H1 (cell line): ENCODE results near the gene SOCS3. TPM values are rescaled to one million over a fixed set of nuclear protein-coding genes. Genes with fewer than 3 reads are reported as not detected.

Experiments
- CBX5 ChIP-seq: fragments of 300-800, 300-1000 bp; sonication (generic); IDR thresholded peaks from 2 replicates; pipeline ENCODE4 v1.7.1; 2016; ENCODE audit warnings: antibody characterized with exemption, low read length, low read depth
- RFX5 ChIP-seq: IDR thresholded peaks from 2 replicates; pipeline ENCODE4 v1.6.1; 2011; ENCODE audit warnings: low read depth, low read length, improper control_type of control experiment, borderline replicate concordance
- RNF2 ChIP-seq: fragments of 200-900, 300-1000 bp; sonication (generic); IDR thresholded peaks from 2 replicates; pipeline ENCODE4 v1.7.1; 2016; ENCODE audit warnings: borderline replicate concordance, low read depth, mild to moderate bottlenecking, antibody characterized with exemption, low read length; ENCODE audit not compliant: poor library complexity, severe bottlenecking; ENCODE audit errors: missing control alignments
- RXRA ChIP-seq: IDR thresholded peaks from 2 replicates; pipeline ENCODE4 v1.6.1; 2011; ENCODE audit warnings: low read depth, mild to moderate bottlenecking, low read length, moderate library complexity; ENCODE audit not compliant: insufficient read depth
- SP2 ChIP-seq: IDR thresholded peaks from 2 replicates; pipeline ENCODE4 v1.6.1; 2012; ENCODE audit warnings: mild to moderate bottlenecking, low read length, inconsistent platforms
- TEAD4 ChIP-seq: IDR thresholded peaks from 2 replicates; pipeline ENCODE4 v1.6.1; 2012; ENCODE audit warnings: low read depth, low read length, inconsistent platforms, mixed read lengths
- polyA plus RNA-seq, 7 experiments: library from polyadenylated mRNA; depleted of rRNA in 3 of 7; stranded (reverse) in 5 of 7; unstranded in 2 of 7; fragments of >200 nt in 5 of 7; fragments of 200-250 nt in 2 of 7; gene quantifications; 1 replicate in 5 of 7; 2 replicates in 1 of 7; 4 replicates in 1 of 7; pipeline versions ENCODE4 v1.2.1 to v1.2.3, GENCODE V29; 2011 to 2013; ENCODE audit warnings: missing spikeins in 2 of 7, mixed read lengths in 2 of 7
- total RNA-seq: library from RNA; stranded (reverse); fragmentation: NEBNext Ultra II Directional; extraction: Animal tissue kit (Norgen Biotek cat#: 25700); gene quantifications from 2 replicates; pipeline ENCODE4 v1.2.1, GENCODE V29; 2021

Gene SOCS3
- total and polyA plus RNA-seq, 2 of the 8 experiments (the other 6 are each of a cell fraction or from before 2014, with no cell fraction given), result 10.1 to 47.9 TPM

GRCh38 chr17:78408476-78409050 lies 48.7 kb upstream of the SOCS3 start (continued):
- TF ChIP-seq RNF2, result no peak
- TF ChIP-seq RXRA, result no peak
- TF ChIP-seq CBX5, result no peak
- no peak for TF ChIP-seq TEAD4
- no peak for TF ChIP-seq SP2
- no peak for TF ChIP-seq RFX5
